Thoracic aorta (tissue), 2 donors: ENCODE measurements around the gene TANGO2. TPM values are rescaled to one million over a fixed set of nuclear protein-coding genes. Genes with fewer than 3 reads are reported as not detected.

ENCODE experiments used
- ATAC-seq: fragments of 150-250 bp; one replicate; pipeline ENCODE4 v1.8.0; 2017; ENCODE audit warnings: low read depth; ENCODE audit not compliant: insufficient number of reproducible peaks, low FRiP score
- DNase-seq: peaks from one replicate; pipeline ENCODE4 v3.0.0-alpha.2; 2020; ENCODE audit warnings: low spot score
- H3K27ac ChIP-seq, 2 donors: fragments of 200-600 bp; sonication (generic); 1 replicate in 1 of 2; 2 replicates in 1 of 2; pipeline ENCODE4 v1.5.1; 2016; ENCODE audit warnings: mild to moderate bottlenecking in 2 of 2, moderate library complexity in 2 of 2
- H3K27me3 ChIP-seq: fragments of 200-600 bp; sonication (generic); replicated peaks from 2 replicates; pipeline ENCODE4 v1.6.0; 2016; ENCODE audit warnings: mild to moderate bottlenecking; ENCODE audit not compliant: insufficient read depth
- H3K36me3 ChIP-seq: fragments of 200-600 bp; sonication (generic); one replicate; pipeline ENCODE4 v1.5.1; 2016
- H3K4me1 ChIP-seq, 2 donors: fragments of 200-600 bp; sonication (generic); 1 replicate in 1 of 2; 2 replicates in 1 of 2; pipeline versions ENCODE4 v1.5.1 to v1.6.0; 2016; ENCODE audit warnings: low read depth in 2 of 2, mild to moderate bottlenecking in 1 of 2; ENCODE audit not compliant: control insufficient read depth in 1 of 2
- H3K4me3 ChIP-seq: fragments of 200-600 bp; sonication (generic); 2 replicates; pipeline ENCODE4 v1.5.1; 2016; ENCODE audit warnings: mild to moderate bottlenecking
- H3K9me3 ChIP-seq: fragments of 200-600 bp; sonication (generic); 2 replicates; pipeline ENCODE4 v1.5.1; 2016
- CTCF ChIP-seq: fragments of 200-600 bp; sonication (generic); IDR thresholded peaks from one replicate; pipeline ENCODE4 v1.5.1; 2019; ENCODE audit warnings: antibody characterized with exemption
- total RNA-seq, 2 donors: library from RNA; depleted of rRNA; stranded (reverse); fragments of >200 nt; gene quantifications; one replicate each; pipeline versions ENCODE4 v1.1.0 to v1.2.3, GENCODE V29; 2016

The TANGO2 gene
- total RNA-seq, 2 donors from 2014 or later, result 48.7 to 109 TPM

- H3K4me3 ChIP-seq, result no peak overlapping the region
- no peaks in the 10 kb centered on the region for H3K9me3 ChIP-seq
- DNase-seq (no peak), ATAC-seq (no peak)
- H3K36me3 ChIP-seq, result peaks cover 45% of the 10 kb centered on the region
- H3K27ac ChIP-seq, result no peak overlapping the region
- no peaks in the 10 kb centered on the region for H3K4me1 ChIP-seq
- TF ChIP-seq CTCF, result no peak
- H3K27me3 ChIP-seq, result no peaks in the 10 kb centered on the region
Measured at GRCh38 chr22:20054034-20054427, 33.1 kb downstream of the TANGO2 start.

DNA sequence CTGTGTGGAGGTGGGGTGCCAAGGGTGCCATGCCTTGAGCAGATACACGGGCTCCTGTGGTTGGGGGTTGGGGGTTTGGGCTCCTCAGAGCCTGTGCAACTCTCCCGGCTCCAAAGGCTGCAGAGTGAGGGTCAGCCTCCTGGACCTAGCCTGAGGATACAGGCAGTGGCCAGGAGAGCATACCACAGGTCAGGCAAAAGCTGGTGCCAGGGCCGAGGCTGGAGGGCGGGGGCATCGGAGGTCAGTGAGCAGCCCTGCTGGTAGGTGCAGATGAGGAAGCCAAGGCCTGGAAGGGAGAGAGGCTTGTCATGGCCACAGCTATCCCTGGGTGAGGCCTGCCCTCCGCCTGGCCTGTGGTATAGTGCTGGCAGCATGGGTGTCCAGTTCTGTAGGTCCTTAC, 33.6 kb downstream of the TANGO2 start:
- DNase-seq (no peak), ATAC-seq (no peak)
- TF ChIP-seq CTCF, result no peak
- Histone ChIP-seq H3K27ac (no peak overlapping the region), H3K27me3 (no peaks in the 10 kb centered on the region), H3K36me3 (peaks cover 45% of the 10 kb centered on the region), H3K9me3 (no peaks in the 10 kb centered on the region), H3K4me1 (no peaks in the 10 kb centered on the region), H3K4me3 (no peak overlapping the region)

DNA sequence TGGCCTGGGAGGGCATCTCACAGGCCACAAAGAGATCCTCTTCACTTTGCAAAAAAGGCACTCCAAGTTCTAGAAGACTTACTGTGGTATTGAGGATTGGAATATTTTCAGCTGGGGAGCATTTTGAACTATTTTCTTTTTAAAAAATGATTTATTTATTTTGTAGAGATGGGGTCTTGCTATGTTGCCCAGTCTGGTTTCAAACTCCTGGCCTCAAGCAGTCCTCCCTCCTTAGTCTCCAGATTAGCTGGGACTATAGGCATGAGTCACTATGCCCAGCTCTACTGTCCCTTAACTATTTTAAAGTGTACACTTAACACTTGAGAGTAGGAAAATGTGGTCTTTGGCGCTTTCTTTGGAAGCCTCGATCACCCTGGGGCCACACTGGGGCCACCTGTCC, 34.2 kb downstream of the TANGO2 start:
- ATAC-seq, result no peak
- Histone ChIP-seq H3K9me3 (no peaks in the 10 kb centered on the region), H3K27ac (no peak overlapping the region), H3K36me3 (peaks cover 41% of the 10 kb centered on the region), H3K4me3 (no peak overlapping the region), H3K4me1 (no peaks in the 10 kb centered on the region), H3K27me3 (no peaks in the 10 kb centered on the region)
- no peak for TF ChIP-seq CTCF
- DNase-seq, result no peak

GRCh38 chr22:20055654-20056053, 34.7 kb downstream of the TANGO2 start:
- H3K27ac ChIP-seq, result no peak overlapping the region
- no peak overlapping the region for H3K4me3 ChIP-seq
- no peaks in the 10 kb centered on the region for H3K9me3 ChIP-seq
- no peak for DNase-seq
- TF ChIP-seq CTCF, result no peak
- no peak for ATAC-seq
- no peaks in the 10 kb centered on the region for H3K27me3 ChIP-seq
- no peaks in the 10 kb centered on the region for H3K4me1 ChIP-seq
- peaks cover 41% of the 10 kb centered on the region for H3K36me3 ChIP-seq

DNA sequence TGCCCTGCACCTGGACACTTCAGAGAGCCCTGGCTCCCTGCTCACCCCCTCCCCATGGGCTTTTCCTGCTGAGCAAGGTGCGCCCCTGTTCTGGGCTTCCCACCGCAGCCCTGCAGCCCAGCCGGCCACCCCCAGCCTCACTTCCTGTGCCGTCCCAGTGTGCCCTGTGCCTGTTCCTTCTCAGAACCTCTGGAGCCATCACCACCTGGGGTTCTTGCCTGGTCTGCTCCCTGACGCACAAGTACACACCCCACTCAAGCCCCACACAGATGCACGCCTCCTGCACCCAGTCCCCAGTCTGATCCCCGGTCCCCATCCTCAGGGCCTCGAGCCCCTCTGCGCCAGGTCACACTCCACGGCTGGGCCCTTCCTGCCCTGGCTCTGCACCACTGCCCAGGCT, 35.3 kb downstream of the TANGO2 start:
- DNase-seq (no peak), ATAC-seq (no peak)
- Histone ChIP-seq H3K4me3 (no peak overlapping the region), H3K27me3 (no peaks in the 10 kb centered on the region), H3K9me3 (no peaks in the 10 kb centered on the region), H3K4me1 (no peaks in the 10 kb centered on the region), H3K27ac (no peak overlapping the region), H3K36me3 (peaks cover 41% of the 10 kb centered on the region)
- TF ChIP-seq CTCF, result no peak
